NCI-H748 treated with DMSO at 0.1 percent for 48 hours (cell line): ENCODE measurements around the gene ELAVL1.
A peak's percentile ranks its signal among the peaks of the same experiment; 100 is the strongest.

Source experiments
- DNase-seq: peaks from one replicate; lab custom pipeline; 2025; lab: John Stamatoyannopoulos, UW

The ELAVL1 gene

GRCh38 chr19:8021374-8021773 lies 15.9 kb upstream of the ELAVL1 start:
- DNase-seq, result no peak

- no peak for DNase-seq
Measured at GRCh38 chr19:8020681-8021080, 15.2 kb upstream of the ELAVL1 start.

- DNase-seq, result no peak
Measured at GRCh38 chr19:8017808-8018207, 12.4 kb upstream of the ELAVL1 start.

- DNase-seq, result no peak
Measured at GRCh38 chr19:8004723-8005513, 523 bp downstream of the ELAVL1 start.

GRCh38 chr19:8004001-8004400 lies 1.4 kb downstream of the ELAVL1 start:
- DNase-seq, result no peak

- DNase-seq, result peak; percentile 11
Measured at GRCh38 chr19:8001995-8002849, 3.2 kb downstream of the ELAVL1 start.

- DNase-seq, result no peak
Measured at GRCh38 chr19:8001651-8001994, 3.8 kb downstream of the ELAVL1 start.

- DNase-seq, result no peak
Measured at GRCh38 chr19:8000298-8001038, 5.0 kb downstream of the ELAVL1 start.

GRCh38 chr19:7999376-7999775 lies 6.1 kb downstream of the ELAVL1 start:
- DNase-seq, result no peak

- DNase-seq, result no peak
Measured at GRCh38 chr19:7997809-7998480, 7.5 kb downstream of the ELAVL1 start.

- DNase-seq, result no peak
Measured at GRCh38 chr19:7996883-7997282, 8.6 kb downstream of the ELAVL1 start.

- no peak for DNase-seq
Measured at GRCh38 chr19:7995810-7996158, 9.7 kb downstream of the ELAVL1 start.

- DNase-seq, result no peak
Measured at GRCh38 chr19:7994928-7995809, 10.3 kb downstream of the ELAVL1 start.

- DNase-seq, result no peak
Measured at GRCh38 chr19:7994114-7994513, 11.3 kb downstream of the ELAVL1 start.

GRCh38 chr19:7993560-7993959 lies 11.9 kb downstream of the ELAVL1 start:
- DNase-seq, result no peak

- DNase-seq, result peak; percentile 10
Measured at GRCh38 chr19:7992575-7992974, 12.9 kb downstream of the ELAVL1 start.

GRCh38 chr19:7989071-7989575 lies 16.3 kb downstream of the ELAVL1 start:
- no peak for DNase-seq

- DNase-seq, result no peak
Measured at GRCh38 chr19:7988307-7988706, 17.1 kb downstream of the ELAVL1 start.

GRCh38 chr19:7987114-7987768 lies 18.2 kb downstream of the ELAVL1 start:
- no peak for DNase-seq

- DNase-seq, result no peak
Measured at GRCh38 chr19:7986321-7987113, 18.9 kb downstream of the ELAVL1 start.
